GM21825 (cell line): ENCODE data around the gene KRTAP5-3.

Experiments used
- ATAC-seq: cut with Tn5 transposase; IDR thresholded peaks from one replicate; pipeline ENCODE4 v1.9.1; 2021; ENCODE audit warnings: mild to moderate bottlenecking, moderate library complexity; ENCODE audit not compliant: unreplicated experiment

The KRTAP5-3 gene

DNA sequence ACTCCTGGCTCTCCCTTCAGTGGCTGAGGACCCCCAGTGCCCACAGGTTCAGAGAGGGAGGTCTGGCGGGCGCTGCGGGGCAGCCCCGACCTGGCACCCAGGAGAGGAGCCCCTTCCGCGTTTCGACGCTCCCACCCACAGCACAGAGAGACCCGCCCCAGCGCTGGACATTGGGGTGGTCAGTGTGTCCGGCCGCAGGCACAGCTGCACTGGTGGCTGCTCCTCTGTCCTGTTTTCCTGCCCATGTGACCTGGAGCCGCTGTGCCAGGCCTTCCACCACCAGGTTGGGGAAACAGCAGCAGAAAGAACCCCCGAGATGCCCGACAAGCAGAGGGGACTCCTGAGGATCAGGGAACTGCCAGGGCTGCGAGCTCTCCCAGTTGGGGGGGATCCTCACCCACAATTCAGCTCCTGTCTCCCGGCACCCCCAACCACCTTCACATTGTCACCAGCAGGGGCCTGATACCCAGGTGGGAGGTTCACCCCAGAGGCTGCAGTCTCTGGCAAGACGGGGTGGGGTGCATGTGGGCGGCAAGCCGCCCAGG, 35.0 kb upstream of the KRTAP5-3 start:
- ATAC-seq, result no peak

DNA sequence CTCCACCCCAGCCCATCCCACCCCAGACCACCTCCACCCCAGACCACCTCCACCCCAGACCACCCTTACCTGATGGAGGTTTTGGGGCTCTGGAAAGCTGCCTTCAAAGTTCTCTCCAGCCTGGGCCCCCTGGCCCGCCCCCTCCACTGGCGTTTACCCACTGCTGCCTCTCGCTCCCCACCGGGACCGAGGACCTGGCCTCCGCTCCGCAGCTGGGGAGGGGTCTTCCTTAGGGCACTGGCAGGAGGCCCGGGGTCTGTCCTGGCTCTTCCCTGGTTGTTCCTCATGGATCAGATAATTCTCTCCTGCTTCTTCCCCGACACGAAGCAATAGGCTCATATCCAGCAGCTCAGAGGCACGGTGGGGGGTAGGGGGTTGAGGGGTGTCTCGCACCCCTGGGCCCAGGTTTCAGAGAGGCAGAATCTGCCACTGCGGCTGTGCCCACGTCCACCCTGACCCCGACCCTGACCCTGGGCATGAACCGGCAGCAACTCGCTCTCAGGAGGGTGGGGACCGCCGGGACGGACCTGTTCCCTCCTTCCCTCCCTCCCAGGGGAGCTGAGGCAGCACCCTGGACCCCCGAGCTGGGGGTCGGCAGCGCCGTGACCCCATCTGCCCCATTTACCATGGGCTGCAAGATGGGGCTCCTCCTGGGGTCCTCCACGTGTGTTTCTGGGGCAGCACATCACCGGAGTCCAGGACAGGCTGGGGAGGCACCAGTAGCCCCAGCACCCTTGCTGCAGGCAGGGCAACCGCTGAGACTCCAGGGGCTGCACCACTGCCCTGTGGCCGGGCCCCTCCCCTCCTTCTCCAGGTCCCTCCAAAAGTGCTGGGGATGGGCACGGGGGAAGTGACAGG, 34.3 kb upstream of the KRTAP5-3 start:
- no peak for ATAC-seq

DNA sequence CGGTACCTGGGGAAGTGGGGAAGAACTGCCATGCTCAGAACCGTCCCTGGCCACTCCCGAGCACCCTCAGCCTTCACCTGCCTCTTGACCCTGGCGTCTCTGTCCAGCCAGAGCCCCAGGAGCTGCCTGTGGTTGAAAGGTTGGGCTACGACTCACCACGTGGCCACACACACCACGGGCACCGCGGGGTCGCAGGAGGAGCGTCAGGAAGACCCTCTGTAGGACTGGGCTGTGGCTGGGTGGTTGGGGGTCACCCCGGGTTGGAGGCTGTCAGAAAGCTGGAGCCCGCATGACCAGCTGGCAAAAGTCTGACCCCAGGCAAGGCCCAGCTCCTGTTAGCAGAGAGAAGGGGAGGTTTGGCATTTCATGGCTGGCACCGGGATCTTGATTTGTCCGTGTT, 32.8 kb upstream of the KRTAP5-3 start:
- no peak for ATAC-seq

- ATAC-seq, result no peak
Measured at GRCh38 chr11:1640076-1640946, 32.0 kb upstream of the KRTAP5-3 start.

DNA sequence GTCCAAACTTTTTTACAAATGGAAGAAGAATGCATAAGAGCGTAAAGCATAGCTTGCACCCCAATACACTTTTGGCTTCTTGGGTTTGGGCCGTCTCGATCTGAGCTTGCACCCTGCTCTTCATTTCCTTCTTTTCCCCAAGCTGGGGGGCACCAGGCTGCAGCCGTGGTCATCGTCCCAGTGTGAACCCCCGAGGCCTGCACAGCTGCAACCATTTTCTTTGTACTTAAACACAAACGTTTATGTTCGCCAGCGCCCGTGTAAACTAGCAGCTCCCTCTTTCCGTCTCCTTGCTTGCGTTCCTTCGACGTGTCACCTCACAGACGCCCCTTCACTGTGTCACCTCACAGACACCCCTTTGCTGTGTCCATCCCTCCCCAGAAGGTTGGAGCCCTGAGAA, 31.4 kb upstream of the KRTAP5-3 start:
- ATAC-seq, result no peak

DNA sequence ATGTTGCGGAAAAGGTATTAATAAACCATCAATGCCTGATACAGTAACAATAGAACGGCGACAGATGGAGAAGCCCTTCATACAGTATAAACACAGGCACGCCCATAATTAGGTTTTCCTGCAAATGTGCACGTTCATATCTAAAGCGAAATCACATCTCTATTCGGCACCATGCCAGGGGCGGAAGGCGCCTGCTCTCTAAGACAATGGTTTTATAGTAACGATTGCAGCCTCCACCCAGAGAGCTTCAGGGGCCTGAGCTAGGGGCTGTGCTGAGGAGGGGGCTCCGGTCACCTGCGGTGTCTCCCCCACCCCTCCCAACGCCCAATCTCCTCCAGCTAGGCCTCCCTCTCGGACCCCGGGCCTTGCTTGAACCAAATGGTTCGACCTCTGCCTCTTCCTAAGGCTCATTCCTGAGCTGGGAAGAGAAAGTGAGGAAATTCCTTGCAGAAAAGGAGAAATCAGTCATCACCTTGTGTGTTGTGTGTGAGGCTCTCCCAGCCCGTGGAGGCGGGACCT, 30.9 kb upstream of the KRTAP5-3 start:
- ATAC-seq, result no peak

DNA sequence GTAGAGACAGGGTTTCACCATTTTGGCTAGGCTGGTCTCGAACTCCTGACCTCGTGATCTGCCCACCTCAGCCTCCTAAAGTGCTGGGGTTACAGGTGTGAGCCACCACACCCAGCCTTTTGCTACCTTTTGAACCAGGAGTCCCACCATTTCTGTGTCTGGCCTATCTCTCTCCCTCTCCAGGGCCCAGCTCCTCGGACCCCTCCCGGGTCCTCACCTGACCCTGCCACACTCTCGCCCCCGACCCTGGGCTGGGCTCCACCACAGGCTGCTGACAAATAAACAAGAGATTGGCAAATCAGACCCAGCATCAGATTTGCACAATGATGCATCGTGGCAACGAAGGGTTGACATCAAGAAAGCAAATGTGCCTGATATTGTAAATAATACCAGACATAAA, 30.1 kb upstream of the KRTAP5-3 start:
- ATAC-seq, result no peak

DNA sequence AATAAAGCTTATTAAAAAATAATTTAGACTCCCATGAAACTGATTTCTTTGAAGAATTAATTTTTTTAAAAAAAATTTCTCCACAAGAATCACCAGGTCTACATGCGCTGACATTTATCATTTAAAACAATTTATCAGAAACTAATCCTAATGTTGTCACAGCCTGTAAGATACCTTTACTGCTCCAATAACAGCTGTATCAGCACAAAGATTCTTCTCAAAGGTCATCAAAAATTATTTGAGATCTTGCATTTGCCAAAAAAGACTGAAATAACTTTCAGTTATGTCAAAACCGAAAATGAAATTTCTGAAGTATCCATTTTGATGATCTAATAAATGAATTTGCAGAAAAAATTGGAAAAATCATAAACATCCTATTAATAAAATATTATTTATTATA, 29.4 kb upstream of the KRTAP5-3 start:
- no peak for ATAC-seq

DNA sequence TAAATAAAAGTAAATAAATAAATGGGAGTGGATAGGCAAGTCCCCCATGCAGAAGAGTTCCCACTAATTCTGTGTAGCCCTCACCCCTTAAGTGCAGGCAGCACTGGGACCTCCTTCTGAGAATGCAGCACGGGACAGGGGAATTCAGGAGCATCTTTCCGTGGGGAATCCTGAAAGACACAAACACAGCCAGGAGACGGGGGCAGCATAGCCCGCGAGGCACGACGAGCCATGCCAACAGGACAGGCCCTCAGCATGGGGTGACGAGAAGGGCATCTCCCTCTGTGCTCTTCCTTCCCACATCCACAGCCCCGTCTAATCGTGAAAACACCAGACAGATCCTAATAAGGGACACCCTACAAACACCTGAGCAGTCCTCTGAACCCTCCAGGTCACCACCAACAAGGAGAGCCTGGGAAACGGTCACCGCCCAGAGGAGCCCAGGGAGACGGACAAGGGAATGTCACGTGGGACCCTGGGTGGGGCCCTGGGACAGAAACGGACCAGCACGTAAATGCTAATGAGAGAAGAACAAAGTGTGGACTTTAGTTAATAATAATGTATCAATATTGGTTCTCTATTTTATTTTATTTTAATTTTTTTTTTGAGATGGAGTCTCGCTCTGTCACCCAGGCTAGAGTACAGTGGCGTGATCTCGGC, 28.2 kb upstream of the KRTAP5-3 start:
- ATAC-seq, result no peak

GRCh38 chr11:1633864-1634263, 25.6 kb upstream of the KRTAP5-3 start:
- no peak for ATAC-seq

DNA sequence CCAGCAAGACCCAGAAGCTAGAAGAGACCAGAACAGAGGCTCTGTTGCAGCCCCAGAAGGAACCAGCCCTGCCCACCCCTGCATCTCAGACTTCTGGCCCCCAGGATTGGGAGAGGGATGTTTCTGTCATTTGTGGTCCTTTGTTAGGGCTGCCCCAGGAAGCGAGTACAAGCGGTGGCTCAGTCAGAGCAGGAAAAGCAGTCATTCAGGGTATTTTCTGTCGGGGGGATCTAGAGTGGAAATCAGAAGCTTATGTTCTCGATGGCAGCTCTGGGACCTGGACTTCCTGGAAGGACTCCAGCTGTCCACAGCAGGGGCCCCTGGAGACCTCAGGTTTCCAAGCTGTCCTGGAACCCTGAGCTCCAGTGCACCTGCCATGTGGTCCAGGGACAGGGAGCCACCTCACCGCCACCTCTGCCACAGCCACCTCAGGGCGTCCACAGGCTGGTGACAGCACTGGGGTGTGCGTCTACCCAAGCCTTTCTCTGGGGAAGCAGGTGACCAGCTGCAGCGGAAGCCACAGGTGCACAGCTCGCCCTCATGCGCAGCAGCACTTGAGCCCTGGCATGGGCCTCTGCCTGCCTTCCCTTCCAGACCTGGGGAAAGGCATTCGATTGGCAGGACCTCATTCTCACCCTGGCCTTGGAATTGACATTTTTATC, 23.9 kb upstream of the KRTAP5-3 start:
- no peak for ATAC-seq

DNA sequence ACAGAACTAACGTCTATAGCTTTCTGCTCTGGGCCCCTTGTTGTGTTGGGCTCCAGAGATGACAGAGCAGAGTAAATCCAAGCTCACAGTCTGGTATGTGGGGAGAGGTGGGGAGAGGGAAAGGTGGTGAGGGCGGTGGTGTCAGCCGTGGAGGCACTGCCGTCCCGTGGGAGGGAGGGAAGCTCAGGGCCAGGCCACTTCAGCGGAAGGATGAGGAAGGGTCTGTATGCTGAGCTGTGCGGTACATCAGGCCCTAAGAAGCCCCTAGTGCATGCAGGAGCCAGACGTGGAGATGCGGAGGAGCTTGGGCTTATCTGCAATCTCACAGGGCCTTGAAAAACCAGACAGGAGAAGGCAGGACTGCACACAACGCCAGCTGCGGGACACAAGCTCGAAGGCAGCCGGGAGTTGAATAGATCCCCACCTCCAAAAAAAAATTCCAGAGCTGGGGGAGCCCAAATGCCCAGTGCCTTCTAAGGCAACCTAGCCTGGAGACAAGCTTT, 22.9 kb upstream of the KRTAP5-3 start:
- ATAC-seq, result no peak

DNA sequence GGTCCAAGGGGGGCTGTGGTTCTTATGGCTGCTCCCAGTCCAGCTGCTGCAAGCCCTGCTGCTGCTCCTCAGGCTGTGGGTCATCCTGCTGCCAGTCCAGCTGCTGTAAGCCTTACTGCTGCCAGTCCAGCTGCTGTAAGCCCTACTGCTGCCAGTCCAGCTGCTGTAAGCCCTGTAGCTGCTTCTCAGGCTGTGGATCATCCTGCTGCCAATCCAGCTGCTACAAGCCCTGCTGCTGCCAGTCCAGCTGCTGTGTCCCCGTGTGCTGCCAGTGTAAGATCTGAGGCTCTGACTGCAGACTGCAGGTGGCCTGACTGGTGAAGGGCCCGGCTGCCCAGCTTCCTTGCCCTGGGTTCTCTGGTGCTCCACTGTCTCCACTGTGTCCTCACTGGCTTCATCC, 22.0 kb upstream of the KRTAP5-3 start:
- no peak for ATAC-seq

GRCh38 chr11:1629326-1630185, 21.3 kb upstream of the KRTAP5-3 start, which contains the start of gene KRTAP5-5:
Gene KRTAP5-5 (plus strand): TSS chr11:1629775. CDS start chr11:1629841, 66 bp downstream.
- no peak for ATAC-seq

- ATAC-seq, result no peak
Measured at GRCh38 chr11:1628506-1629325, 20.5 kb upstream of the KRTAP5-3 start.

GRCh38 chr11:1625541-1625940, 17.3 kb upstream of the KRTAP5-3 start:
- no peak for ATAC-seq

- no peak for ATAC-seq
Measured at GRCh38 chr11:1624621-1625020, 16.4 kb upstream of the KRTAP5-3 start.

- ATAC-seq, result no peak
Measured at GRCh38 chr11:1623716-1624115, 15.5 kb upstream of the KRTAP5-3 start.
